Body of pancreas (tissue), 4 donors: Measurements from ENCODE around the gene SAMD3. TPM values are rescaled to one million over a fixed set of nuclear protein-coding genes. Genes with fewer than 3 reads are reported as not detected.
A peak's percentile ranks its signal among the peaks of the same experiment; 100 is the strongest.

Source experiments
- ATAC-seq: fragments of 150-250 bp; one replicate; pipeline ENCODE4 v1.9.1; 2016
- DNase-seq, 4 donors: peaks; one replicate each; pipeline ENCODE4 v3.0.0-alpha.2; 2019
- H3K27ac ChIP-seq, 4 donors: fragments of 200-600 bp; sonication (generic); 1 replicate in 3 of 4; 2 replicates in 1 of 4; pipeline versions ENCODE4 v1.5.1 to v1.6.1; 2016 to 2019; ENCODE audit warnings: mild to moderate bottlenecking in 1 of 4, mixed read lengths in 1 of 4, moderate library complexity in 1 of 4
- H3K27me3 ChIP-seq, 2 donors: fragments of 200-600 bp; sonication (generic); one replicate each; pipeline ENCODE4 v1.6.0; 2016; ENCODE audit warnings: mild to moderate bottlenecking in 1 of 2
- H3K36me3 ChIP-seq, 2 donors: fragments of 200-600 bp; sonication (generic); replicated peaks in 1 of 2; 2 replicates each; pipeline ENCODE4 v1.5.1; 2016; ENCODE audit warnings: low read depth in 2 of 2; ENCODE audit not compliant: insufficient read depth in 1 of 2
- H3K4me1 ChIP-seq: fragments of 200-600 bp; sonication (generic); one replicate; pipeline ENCODE4 v1.6.0; 2016
- H3K4me3 ChIP-seq, 2 donors: fragments of 200-600 bp; sonication (generic); 1 replicate in 1 of 2; 2 replicates in 1 of 2; pipeline ENCODE4 v1.5.1; 2016 to 2019
- H3K9me3 ChIP-seq, 3 donors: fragments of 200-600 bp; sonication (generic); 1 replicate in 2 of 3; 2 replicates in 1 of 3; pipeline ENCODE4 v1.5.1; 2016
- POLR2A ChIP-seq, 3 donors: fragments of 450-650 bp; IDR thresholded peaks; one replicate each; pipeline ENCODE4 v1.6.1; 2016; ENCODE audit warnings: antibody characterized with exemption in 3 of 3, mild to moderate bottlenecking in 2 of 3
- WGBS, 2 donors: methylation state at CpG; one replicate each; pipeline ENCODE4 v1.1.5; 2017; 5-methylcytosine and 5-hydroxymethylcytosine counted together
- intact Hi-C: fragments of 100-400 bp; cut with DNase I; formaldehyde crosslinking; loops from one replicate; pipeline ENCODE4 v1.15.1; 2023
- total RNA-seq, 2 donors: library from RNA; depleted of rRNA; stranded (reverse); fragments of >200 nt; gene quantifications; one replicate each; pipeline ENCODE4 v1.1.0, GENCODE V29; 2016
- TF ChIP-seq, protein P1 (sequence below), 7 experiments: fragments of 450-650 bp in 4 of 7; fragments of 200-600 bp in 3 of 7; sonication (generic) in 3 of 7; IDR thresholded peaks; one replicate each; pipeline ENCODE4 v1.5.1; 2016 to 2019; ENCODE audit warnings: antibody characterized with exemption in 7 of 7

The SAMD3 gene
- total RNA-seq, 2 donors from 2014 or later = 0.52 to 20.4 TPM

DNA sequence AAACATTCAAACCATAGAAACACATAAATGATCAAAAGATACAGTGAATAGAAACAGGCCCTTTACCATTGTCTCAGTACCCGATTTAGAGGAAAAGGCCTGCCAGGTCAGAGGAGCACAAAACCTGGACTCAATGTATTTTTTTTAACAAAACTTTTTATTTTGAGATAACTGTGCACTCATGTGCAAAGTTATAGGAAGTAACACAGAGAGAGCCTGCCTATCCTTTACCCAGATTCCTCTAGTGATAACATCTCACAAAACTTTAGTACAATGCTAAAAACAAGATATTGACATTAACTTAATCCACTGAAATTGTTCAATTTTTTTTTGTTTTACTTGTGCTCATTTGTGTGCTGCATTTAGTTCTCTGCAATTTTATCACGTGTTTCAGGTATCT, 36.8 kb upstream of the SAMD3 start:
- Histone ChIP-seq H3K27ac (no peak overlapping the region), H3K4me3 (no peak overlapping the region), H3K4me1 (no peaks in the 10 kb centered on the region), H3K27me3 (no peaks in the 10 kb centered on the region), H3K9me3 (no peaks in the 10 kb centered on the region), H3K36me3 (no peaks in the 10 kb centered on the region)
- TF ChIP-seq POLR2A (IDR thresholded peaks at IDR 0.05) = no peak
- TF ChIP-seq, protein P1, sequence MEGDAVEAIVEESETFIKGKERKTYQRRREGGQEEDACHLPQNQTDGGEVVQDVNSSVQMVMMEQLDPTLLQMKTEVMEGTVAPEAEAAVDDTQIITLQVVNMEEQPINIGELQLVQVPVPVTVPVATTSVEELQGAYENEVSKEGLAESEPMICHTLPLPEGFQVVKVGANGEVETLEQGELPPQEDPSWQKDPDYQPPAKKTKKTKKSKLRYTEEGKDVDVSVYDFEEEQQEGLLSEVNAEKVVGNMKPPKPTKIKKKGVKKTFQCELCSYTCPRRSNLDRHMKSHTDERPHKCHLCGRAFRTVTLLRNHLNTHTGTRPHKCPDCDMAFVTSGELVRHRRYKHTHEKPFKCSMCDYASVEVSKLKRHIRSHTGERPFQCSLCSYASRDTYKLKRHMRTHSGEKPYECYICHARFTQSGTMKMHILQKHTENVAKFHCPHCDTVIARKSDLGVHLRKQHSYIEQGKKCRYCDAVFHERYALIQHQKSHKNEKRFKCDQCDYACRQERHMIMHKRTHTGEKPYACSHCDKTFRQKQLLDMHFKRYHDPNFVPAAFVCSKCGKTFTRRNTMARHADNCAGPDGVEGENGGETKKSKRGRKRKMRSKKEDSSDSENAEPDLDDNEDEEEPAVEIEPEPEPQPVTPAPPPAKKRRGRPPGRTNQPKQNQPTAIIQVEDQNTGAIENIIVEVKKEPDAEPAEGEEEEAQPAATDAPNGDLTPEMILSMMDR (IDR thresholded peaks at IDR 0.05) = no peak
- intact Hi-C loops = no loop called here
- DNase-seq = no peak
- WGBS, 2 donors = 67 to 79% methylated on average over 2 of the region's 2 CpGs
- no peak for ATAC-seq

DNA sequence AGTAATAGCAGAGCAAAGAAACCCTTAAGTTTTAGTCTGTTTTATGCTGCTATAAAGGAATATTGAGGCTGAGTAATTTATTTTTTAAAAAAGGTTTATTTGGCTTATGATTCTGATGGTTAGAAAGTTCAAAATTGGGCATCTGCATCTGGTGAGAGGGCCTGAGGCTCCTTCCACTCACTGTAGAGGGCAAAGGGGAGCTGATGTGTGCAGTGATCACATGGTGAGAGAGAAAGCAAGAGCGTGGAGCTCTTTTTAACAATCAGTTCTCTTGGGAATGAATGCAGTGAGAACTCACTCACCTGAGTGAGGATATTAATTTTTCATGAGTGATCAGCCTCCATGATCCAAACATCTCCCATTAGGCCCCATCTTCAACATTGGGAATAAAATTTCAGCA, 36.4 kb upstream of the SAMD3 start:
- H3K27ac ChIP-seq = no peak overlapping the region
- intact Hi-C loops = no loop called here
- no peaks in the 10 kb centered on the region for H3K36me3 ChIP-seq
- ATAC-seq (no peak), DNase-seq (no peak)
- H3K9me3 ChIP-seq = no peaks in the 10 kb centered on the region
- TF ChIP-seq, protein P1 (IDR thresholded peaks at IDR 0.05) = no peak
- TF ChIP-seq POLR2A (IDR thresholded peaks at IDR 0.05) = no peak
- no peaks in the 10 kb centered on the region for H3K27me3 ChIP-seq
- H3K4me3 ChIP-seq = no peak overlapping the region
- WGBS, 2 donors = 42 to 92% methylated on average over 1 of the region's 1 CpG
- no peaks in the 10 kb centered on the region for H3K4me1 ChIP-seq

DNA sequence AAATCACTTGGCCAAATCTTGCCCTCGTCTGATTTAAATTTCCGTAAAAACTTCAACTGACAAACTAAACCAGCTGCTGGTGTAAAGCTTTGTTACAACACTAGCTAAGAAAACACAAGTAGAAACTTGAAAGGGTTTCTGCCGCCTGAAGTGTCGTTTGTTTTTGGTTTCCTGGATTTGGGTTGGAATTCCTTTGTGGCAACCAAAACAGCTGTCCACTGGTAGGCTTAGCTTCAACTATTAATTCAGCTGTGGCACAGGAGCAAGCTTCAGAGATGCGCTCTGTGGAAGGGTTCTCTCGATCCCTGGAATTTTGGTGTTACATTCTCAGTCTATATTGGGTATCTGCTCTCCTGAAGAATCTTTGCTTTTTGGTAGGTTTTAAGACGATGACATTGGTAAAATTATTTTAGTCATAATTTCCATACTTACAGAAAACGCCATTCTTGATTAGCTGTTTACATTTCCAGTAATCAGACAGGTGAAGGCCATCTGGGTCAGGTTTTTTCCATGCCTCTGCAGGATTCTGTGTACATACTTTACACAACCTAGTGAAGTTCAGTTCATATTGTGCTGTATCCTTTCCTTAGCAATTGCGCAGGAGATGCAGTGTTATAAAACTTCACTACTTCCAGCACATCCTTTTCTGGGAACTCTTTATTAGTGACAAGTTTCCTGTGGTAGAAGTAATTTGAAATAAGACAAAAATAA, 29.9 kb upstream of the SAMD3 start:
- Histone ChIP-seq H3K4me3 (no peak overlapping the region), H3K4me1 (no peaks in the 10 kb centered on the region), H3K36me3 (no peaks in the 10 kb centered on the region), H3K27ac (peak overlapping the region in 2 of 4 donors; percentile 26), H3K27me3 (no peaks in the 10 kb centered on the region), H3K9me3 (no peaks in the 10 kb centered on the region)
- DNase-seq = peak in 3 of 4 donors; percentile 14 to 54 (median 49)
- intact Hi-C loops = no loop called here
- ATAC-seq = peak; percentile 55
- TF ChIP-seq, protein P1 (IDR thresholded peaks at IDR 0.05) = no peak
- no peak for TF ChIP-seq POLR2A (IDR thresholded peaks at IDR 0.05)
- WGBS, 2 donors = 22 to 26% methylated on average over 9 of the region's 9 CpGs

DNA sequence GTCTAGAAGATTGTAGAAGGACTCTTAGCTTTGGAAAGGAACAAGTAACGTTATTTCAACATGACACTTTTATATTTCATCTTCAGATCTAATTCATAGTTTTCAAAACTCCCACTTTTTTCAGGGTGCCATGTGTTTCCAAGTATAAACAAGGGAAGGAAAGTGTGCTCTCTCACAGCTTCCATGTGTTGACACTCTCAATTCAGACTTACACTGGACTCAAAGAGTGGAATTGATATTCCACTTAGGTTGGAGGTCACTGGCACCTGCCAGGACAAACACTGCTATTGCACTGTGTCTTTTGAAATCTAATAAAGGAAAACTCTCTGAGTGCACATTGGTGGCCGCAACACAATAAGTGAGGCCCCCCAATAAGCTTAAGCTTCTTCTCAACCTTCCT, 22.5 kb upstream of the SAMD3 start:
- no peaks in the 10 kb centered on the region for H3K9me3 ChIP-seq
- ATAC-seq (no peak), DNase-seq (no peak)
- intact Hi-C loops = no loop called here
- no peaks in the 10 kb centered on the region for H3K4me1 ChIP-seq
- H3K36me3 ChIP-seq = no peaks in the 10 kb centered on the region
- H3K4me3 ChIP-seq = no peak overlapping the region
- 85 to 95% methylated on average over 2 of the region's 2 CpGs for WGBS, 2 donors
- no peak overlapping the region for H3K27ac ChIP-seq
- H3K27me3 ChIP-seq = no peaks in the 10 kb centered on the region
- TF ChIP-seq, protein P1 (IDR thresholded peaks at IDR 0.05) = no peak
- no peak for TF ChIP-seq POLR2A (IDR thresholded peaks at IDR 0.05)

DNA sequence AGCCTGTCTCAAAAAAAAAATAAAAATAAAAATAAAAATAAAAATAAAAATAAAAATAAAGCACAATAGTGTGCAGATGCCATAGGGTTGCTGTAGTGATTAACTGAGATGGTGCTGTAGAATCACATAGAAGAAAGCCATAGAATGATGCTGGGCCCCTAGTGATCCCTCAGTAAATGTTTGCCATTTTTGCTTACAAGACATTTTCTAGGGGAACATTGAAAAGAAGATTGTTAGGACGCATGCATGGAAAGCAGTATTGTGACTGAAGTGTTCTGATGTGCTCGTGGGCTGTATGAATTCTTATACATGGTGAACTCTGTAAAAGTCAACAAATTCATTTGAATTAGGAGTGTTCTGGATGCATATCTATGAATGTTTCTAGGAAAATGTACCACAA, 22.0 kb upstream of the SAMD3 start:
- TF ChIP-seq, protein P1 (IDR thresholded peaks at IDR 0.05) = no peak
- no peak for TF ChIP-seq POLR2A (IDR thresholded peaks at IDR 0.05)
- 85 to 93% methylated on average over 2 of the region's 2 CpGs for WGBS, 2 donors
- H3K9me3 ChIP-seq = no peaks in the 10 kb centered on the region
- no peak overlapping the region for H3K27ac ChIP-seq
- H3K4me1 ChIP-seq = no peaks in the 10 kb centered on the region
- intact Hi-C loops = no loop called here
- H3K27me3 ChIP-seq = no peaks in the 10 kb centered on the region
- DNase-seq = no peak
- no peak for ATAC-seq
- no peaks in the 10 kb centered on the region for H3K36me3 ChIP-seq
- H3K4me3 ChIP-seq = no peak overlapping the region
